ENCODE results near the gene TPSAB1. TPM values are rescaled to one million over a fixed set of nuclear protein-coding genes. Genes with fewer than 3 reads are reported as not detected.

The TPSAB1 gene
- total and polyA plus RNA-seq, 2 donors from 2014 or later, result 1.6 to 156 TPM

DNA sequence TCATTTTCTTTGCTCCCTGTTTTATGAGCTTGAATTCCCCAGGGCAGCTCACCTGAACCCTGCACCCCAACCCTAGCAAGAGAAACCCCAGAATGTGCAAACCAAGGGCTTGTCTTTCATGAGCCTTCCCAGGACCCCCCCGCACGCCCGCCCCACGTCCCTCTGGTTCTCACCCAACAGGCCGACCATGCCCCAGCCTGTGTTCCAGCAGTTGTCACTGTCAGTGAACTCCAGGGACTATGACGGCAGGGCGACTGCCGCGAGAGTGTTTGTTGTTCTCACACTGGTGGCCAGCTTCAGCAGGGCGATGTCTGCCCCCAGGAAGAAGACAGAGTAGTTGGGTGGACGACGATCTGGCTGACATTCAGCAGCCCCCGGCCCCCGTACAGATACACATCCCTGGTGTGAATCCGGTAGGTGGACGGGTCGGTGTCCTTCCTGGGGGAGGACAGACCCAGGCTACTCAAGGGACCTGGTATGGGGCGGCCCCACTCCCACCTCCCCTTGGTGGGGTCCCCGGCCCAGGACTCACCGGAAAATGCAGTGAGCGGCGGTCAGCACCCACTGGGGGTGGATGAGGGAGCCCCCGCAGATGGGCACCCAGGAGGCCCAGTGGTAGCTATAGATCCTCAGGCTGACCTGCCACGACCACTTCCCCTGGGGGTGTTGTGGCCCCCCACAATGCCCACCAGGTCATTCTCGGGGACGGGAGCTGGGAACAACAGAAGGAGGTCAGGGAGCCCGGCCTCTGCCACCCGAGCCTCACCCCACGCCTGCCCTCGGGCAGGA, 35.5 kb downstream of the TPSAB1 start:
- DNase-seq (peak in 1 of 5 donors; percentile 76), FAIRE-seq (no peak)
- Histone ChIP-seq H3K27ac (ENCODE audit: low read depth in 2 of 2, low read length in 2 of 2) (no peak overlapping the region), H3K9ac (ENCODE audit: low read length in 3 of 3) (no peak overlapping the region), H3K4me1 (ENCODE audit: control insufficient read depth in 2 of 3, insufficient read depth in 2 of 3, low read depth in 1 of 3, low read length in 3 of 3) (peaks cover 0 to 4% (median 0%) of the 10 kb centered on the region in 3 donors), H3K27me3 (ENCODE audit: control insufficient read depth, insufficient read depth, low read length) (no peaks in the 10 kb centered on the region), H3K36me3 (ENCODE audit: control insufficient read depth in 2 of 3, insufficient read depth in 3 of 3, low read length in 3 of 3) (no peaks in the 10 kb centered on the region), H3K4me3 (ENCODE audit: low read length in 3 of 3) (no peak overlapping the region), H3K9me3 (ENCODE audit: control insufficient read depth in 2 of 3, insufficient read depth in 1 of 3, low read length in 3 of 3) (no peaks in the 10 kb centered on the region)
- intact Hi-C loops (cut with DNase I), result no loop called here
- TF ChIP-seq, protein P1, sequence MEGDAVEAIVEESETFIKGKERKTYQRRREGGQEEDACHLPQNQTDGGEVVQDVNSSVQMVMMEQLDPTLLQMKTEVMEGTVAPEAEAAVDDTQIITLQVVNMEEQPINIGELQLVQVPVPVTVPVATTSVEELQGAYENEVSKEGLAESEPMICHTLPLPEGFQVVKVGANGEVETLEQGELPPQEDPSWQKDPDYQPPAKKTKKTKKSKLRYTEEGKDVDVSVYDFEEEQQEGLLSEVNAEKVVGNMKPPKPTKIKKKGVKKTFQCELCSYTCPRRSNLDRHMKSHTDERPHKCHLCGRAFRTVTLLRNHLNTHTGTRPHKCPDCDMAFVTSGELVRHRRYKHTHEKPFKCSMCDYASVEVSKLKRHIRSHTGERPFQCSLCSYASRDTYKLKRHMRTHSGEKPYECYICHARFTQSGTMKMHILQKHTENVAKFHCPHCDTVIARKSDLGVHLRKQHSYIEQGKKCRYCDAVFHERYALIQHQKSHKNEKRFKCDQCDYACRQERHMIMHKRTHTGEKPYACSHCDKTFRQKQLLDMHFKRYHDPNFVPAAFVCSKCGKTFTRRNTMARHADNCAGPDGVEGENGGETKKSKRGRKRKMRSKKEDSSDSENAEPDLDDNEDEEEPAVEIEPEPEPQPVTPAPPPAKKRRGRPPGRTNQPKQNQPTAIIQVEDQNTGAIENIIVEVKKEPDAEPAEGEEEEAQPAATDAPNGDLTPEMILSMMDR (IDR thresholded peaks at IDR 0.05; ENCODE audit: borderline replicate concordance, extremely low read depth, insufficient read depth), result no peak

DNA sequence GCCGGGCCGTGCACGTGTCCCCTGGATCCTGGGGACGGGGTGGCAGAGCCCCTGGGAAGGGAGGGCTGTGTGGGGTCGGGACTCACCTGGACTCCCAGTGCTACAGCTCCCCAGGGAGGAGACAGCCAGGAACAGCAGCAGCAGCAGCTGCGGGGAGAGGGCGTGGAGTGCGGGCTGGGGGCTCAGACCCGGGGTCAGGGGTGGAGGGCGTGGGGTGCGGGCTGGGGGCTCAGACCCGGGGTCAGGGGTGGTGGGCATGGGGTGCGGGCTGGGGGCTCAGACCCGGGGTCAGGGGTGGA, 36.0 kb downstream of the TPSAB1 start:
- TF ChIP-seq, protein P1 (IDR thresholded peaks at IDR 0.05; ENCODE audit: borderline replicate concordance, extremely low read depth, insufficient read depth), result no peak
- FAIRE-seq (no peak), DNase-seq (no peak)
- intact Hi-C loops (cut with DNase I), result no loop called here
- no peak overlapping the region for H3K4me3 ChIP-seq (ENCODE audit: low read length in 3 of 3)
- no peak overlapping the region for H3K9ac ChIP-seq (ENCODE audit: low read length in 3 of 3)
- no peak overlapping the region for H3K27ac ChIP-seq (ENCODE audit: low read depth in 2 of 2, low read length in 2 of 2)
- peaks cover 0 to under 1% (median 0%) of the 10 kb centered on the region in 3 donors for H3K4me1 ChIP-seq (ENCODE audit: control insufficient read depth in 2 of 3, insufficient read depth in 2 of 3, low read depth in 1 of 3, low read length in 3 of 3)
- H3K36me3 ChIP-seq (ENCODE audit: control insufficient read depth in 2 of 3, insufficient read depth in 3 of 3, low read length in 3 of 3), result no peaks in the 10 kb centered on the region
- no peaks in the 10 kb centered on the region for H3K27me3 ChIP-seq (ENCODE audit: control insufficient read depth, insufficient read depth, low read length)
- no peaks in the 10 kb centered on the region for H3K9me3 ChIP-seq (ENCODE audit: control insufficient read depth in 2 of 3, insufficient read depth in 1 of 3, low read length in 3 of 3)

DNA sequence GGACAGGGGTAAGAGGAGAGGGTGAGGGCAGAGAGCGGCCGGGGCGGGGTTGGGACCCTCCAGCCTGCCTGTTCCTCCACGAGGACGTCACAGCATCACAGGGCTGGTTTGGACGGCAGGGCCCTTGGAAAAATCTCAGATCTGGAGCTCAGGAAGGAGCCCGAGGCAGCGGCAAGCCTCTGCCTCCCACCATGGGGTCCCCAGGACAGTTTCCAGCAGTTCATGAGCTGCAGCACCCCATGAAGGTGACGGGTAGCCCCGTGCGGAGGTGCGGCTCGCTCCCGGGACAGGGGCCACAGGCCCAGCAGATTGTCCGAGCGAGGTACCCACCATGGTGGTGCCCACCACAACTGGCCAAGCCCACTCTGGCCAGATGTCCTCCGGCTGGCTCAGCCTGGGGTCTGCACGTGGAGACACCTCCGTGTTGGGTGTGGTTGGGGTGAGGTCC, 36.7 kb downstream of the TPSAB1 start:
- FAIRE-seq (no peak), DNase-seq (no peak)
- H3K36me3 ChIP-seq (ENCODE audit: control insufficient read depth in 2 of 3, insufficient read depth in 3 of 3, low read length in 3 of 3), result no peaks in the 10 kb centered on the region
- no peaks in the 10 kb centered on the region for H3K9me3 ChIP-seq (ENCODE audit: control insufficient read depth in 2 of 3, insufficient read depth in 1 of 3, low read length in 3 of 3)
- H3K27ac ChIP-seq (ENCODE audit: low read depth in 2 of 2, low read length in 2 of 2), result no peak overlapping the region
- no peak overlapping the region for H3K4me3 ChIP-seq (ENCODE audit: low read length in 3 of 3)
- TF ChIP-seq, protein P1 (IDR thresholded peaks at IDR 0.05; ENCODE audit: borderline replicate concordance, extremely low read depth, insufficient read depth), result no peak
- H3K27me3 ChIP-seq (ENCODE audit: control insufficient read depth, insufficient read depth, low read length), result no peaks in the 10 kb centered on the region
- intact Hi-C loops (cut with DNase I), result no loop called here
- H3K9ac ChIP-seq (ENCODE audit: low read length in 3 of 3), result no peak overlapping the region
- H3K4me1 ChIP-seq (ENCODE audit: control insufficient read depth in 2 of 3, insufficient read depth in 2 of 3, low read depth in 1 of 3, low read length in 3 of 3), result no peaks in the 10 kb centered on the region

All from kidney (tissue), 14 donors.